Measurements from ENCODE around the gene XPA.

The XPA gene

GRCh38 chr9:97741947-97742346 is 44.8 kb upstream of the XPA start:
- Histone ChIP-seq H3F3A (ENCODE audit: low read depth) (no peaks in the 10 kb centered on the region), H3K9me2 (replicated peaks; ENCODE audit: low read depth, low read length) (no peaks in the 10 kb centered on the region), H3K4me1 (ENCODE audit: insufficient read depth, low read length, poor library complexity, severe bottlenecking) (no peaks in the 10 kb centered on the region), H4K20me1 (ENCODE audit: insufficient read depth, low read length, poor library complexity, severe bottlenecking) (no peaks in the 10 kb centered on the region), H3K79me2 (ENCODE audit: insufficient read depth, low read length) (no peaks in the 10 kb centered on the region), H3K9me3 (ENCODE audit: insufficient read depth, low read depth, low read length) (no peaks in the 10 kb centered on the region), H3K36me3 (ENCODE audit: insufficient read depth, low read length) (no peaks in the 10 kb centered on the region), H3K27me3 (ENCODE audit: insufficient read depth, low read length, poor library complexity, severe bottlenecking) (peaks cover 4% of the 10 kb centered on the region), H2AFZ (ENCODE audit: low read length) (no peak overlapping the region), H3K4me2 (ENCODE audit: low read depth, low read length, poor library complexity, severe bottlenecking) (no peak overlapping the region), H3K9ac (ENCODE audit: low read depth, low read length, poor library complexity, severe bottlenecking) (no peak overlapping the region), H3K4me3 (ENCODE audit: low read length, poor library complexity, severe bottlenecking) (no peak overlapping the region)
- TF ChIP-seq EZH2phosphoT487 (IDR thresholded peaks at IDR 0.05; ENCODE audit: borderline replicate concordance) (no peak), CTCF (conservative IDR thresholded peaks at IDR 0.05; ENCODE audit: low read length) (no peak)

- no peak overlapping the region for H3K4me2 ChIP-seq (ENCODE audit: low read depth, low read length, poor library complexity, severe bottlenecking)
- TF ChIP-seq CTCF (conservative IDR thresholded peaks at IDR 0.05; ENCODE audit: low read length), result no peak
- no peak for TF ChIP-seq EZH2phosphoT487 (IDR thresholded peaks at IDR 0.05; ENCODE audit: borderline replicate concordance)
These were observed 44.0 kb upstream of the XPA start for GRCh38 chr9:97740848-97741821.

GRCh38 chr9:97737429-97737828 is 40.3 kb upstream of the XPA start:
- Histone ChIP-seq H2AFZ (ENCODE audit: low read length) (peak overlapping the region; percentile 22; the same call in 1 of the 2 replicates), H3K4me1 (ENCODE audit: insufficient read depth, low read length, poor library complexity, severe bottlenecking) (no peaks in the 10 kb centered on the region), H3K79me2 (ENCODE audit: insufficient read depth, low read length) (no peaks in the 10 kb centered on the region), H3K9me3 (ENCODE audit: insufficient read depth, low read depth, low read length) (no peaks in the 10 kb centered on the region), H3K36me3 (ENCODE audit: insufficient read depth, low read length) (no peaks in the 10 kb centered on the region), H3F3A (ENCODE audit: low read depth) (no peaks in the 10 kb centered on the region), H3K4me3 (ENCODE audit: low read length, poor library complexity, severe bottlenecking) (no peak overlapping the region), H3K27me3 (ENCODE audit: insufficient read depth, low read length, poor library complexity, severe bottlenecking) (peaks cover 4% of the 10 kb centered on the region), H3K9ac (ENCODE audit: low read depth, low read length, poor library complexity, severe bottlenecking) (no peak overlapping the region), H3K9me2 (replicated peaks; ENCODE audit: low read depth, low read length) (no peaks in the 10 kb centered on the region), H3K4me2 (ENCODE audit: low read depth, low read length, poor library complexity, severe bottlenecking) (no peak overlapping the region), H4K20me1 (ENCODE audit: insufficient read depth, low read length, poor library complexity, severe bottlenecking) (no peaks in the 10 kb centered on the region)
- TF ChIP-seq EZH2phosphoT487 (IDR thresholded peaks at IDR 0.05; ENCODE audit: borderline replicate concordance) (no peak), CTCF (conservative IDR thresholded peaks at IDR 0.05; ENCODE audit: low read length) (no peak)

More at GRCh38 chr9:97740848-97741821, 44.0 kb upstream of the XPA start:
- Histone ChIP-seq H3K79me2 (ENCODE audit: insufficient read depth, low read length) (no peaks in the 10 kb centered on the region), H3K4me3 (ENCODE audit: low read length, poor library complexity, severe bottlenecking) (no peak overlapping the region), H3K36me3 (ENCODE audit: insufficient read depth, low read length) (no peaks in the 10 kb centered on the region), H3K9ac (ENCODE audit: low read depth, low read length, poor library complexity, severe bottlenecking) (no peak overlapping the region), H2AFZ (ENCODE audit: low read length) (no peak overlapping the region), H3K27me3 (ENCODE audit: insufficient read depth, low read length, poor library complexity, severe bottlenecking) (peaks cover 4% of the 10 kb centered on the region), H3F3A (ENCODE audit: low read depth) (no peaks in the 10 kb centered on the region), H3K4me1 (ENCODE audit: insufficient read depth, low read length, poor library complexity, severe bottlenecking) (no peaks in the 10 kb centered on the region), H3K9me2 (replicated peaks; ENCODE audit: low read depth, low read length) (no peaks in the 10 kb centered on the region), H4K20me1 (ENCODE audit: insufficient read depth, low read length, poor library complexity, severe bottlenecking) (no peaks in the 10 kb centered on the region), H3K9me3 (ENCODE audit: insufficient read depth, low read depth, low read length) (no peaks in the 10 kb centered on the region)

Measured in Loucy (cell line).